ENCODE measurements around the gene NFIL3. TPM values are rescaled to one million over a fixed set of nuclear protein-coding genes. Genes with fewer than 3 reads are reported as not detected.
"Not testable (repeated sequence)": the region's sequence is repeated elsewhere in the genome, so short reads cannot be mapped to it uniquely, and the experiment has no call there.

NFIL3 gene
- total RNA-seq, result 100 to 1,000 TPM in 1 of 4 donors, 10 to 100 TPM in 3; 36.6 to 167 (median 56.3) TPM

DNA sequence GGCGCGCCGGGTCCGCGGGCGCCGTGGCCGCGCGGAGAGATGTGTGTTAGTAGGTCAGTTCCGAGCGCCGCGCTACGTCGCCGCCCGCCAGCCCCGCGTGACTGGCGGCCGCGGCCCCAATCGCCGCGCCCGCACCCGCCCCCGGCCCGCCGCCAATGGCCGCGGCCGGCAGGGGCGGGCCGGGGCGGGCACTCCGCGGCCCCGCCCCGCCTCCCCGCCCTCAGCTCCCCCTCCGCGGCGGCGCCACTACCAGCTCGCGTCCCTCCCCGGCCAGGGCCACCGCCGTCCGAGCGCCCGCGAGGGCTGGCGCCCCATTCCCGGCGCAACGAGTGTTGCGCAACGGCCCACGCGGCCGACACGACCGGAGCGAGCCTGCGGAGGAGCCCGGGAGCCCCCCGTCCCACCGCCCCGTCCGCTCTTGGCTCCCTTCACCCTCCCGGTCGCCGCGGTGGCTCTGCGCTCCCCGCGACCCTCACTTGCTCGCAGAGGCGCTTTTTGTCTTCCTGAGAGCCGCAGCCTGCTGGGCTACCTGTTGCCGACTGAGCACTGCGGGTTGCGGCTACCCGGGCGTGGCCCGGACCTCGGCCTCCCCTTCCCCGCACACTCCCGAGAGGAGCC is at the start of gene NFIL3:
Gene NFIL3, minus strand, starts transcription at position 48 of the 618 bp plus-strand sequence. CDS start 13,098 bp downstream, outside the sequence.
- no peaks in the 10 kb centered on the region for H3K27me3 ChIP-seq
- TF ChIP-seq, protein P1, sequence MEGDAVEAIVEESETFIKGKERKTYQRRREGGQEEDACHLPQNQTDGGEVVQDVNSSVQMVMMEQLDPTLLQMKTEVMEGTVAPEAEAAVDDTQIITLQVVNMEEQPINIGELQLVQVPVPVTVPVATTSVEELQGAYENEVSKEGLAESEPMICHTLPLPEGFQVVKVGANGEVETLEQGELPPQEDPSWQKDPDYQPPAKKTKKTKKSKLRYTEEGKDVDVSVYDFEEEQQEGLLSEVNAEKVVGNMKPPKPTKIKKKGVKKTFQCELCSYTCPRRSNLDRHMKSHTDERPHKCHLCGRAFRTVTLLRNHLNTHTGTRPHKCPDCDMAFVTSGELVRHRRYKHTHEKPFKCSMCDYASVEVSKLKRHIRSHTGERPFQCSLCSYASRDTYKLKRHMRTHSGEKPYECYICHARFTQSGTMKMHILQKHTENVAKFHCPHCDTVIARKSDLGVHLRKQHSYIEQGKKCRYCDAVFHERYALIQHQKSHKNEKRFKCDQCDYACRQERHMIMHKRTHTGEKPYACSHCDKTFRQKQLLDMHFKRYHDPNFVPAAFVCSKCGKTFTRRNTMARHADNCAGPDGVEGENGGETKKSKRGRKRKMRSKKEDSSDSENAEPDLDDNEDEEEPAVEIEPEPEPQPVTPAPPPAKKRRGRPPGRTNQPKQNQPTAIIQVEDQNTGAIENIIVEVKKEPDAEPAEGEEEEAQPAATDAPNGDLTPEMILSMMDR (IDR thresholded peaks at IDR 0.05 in 4 of 5, conservative IDR thresholded peaks at IDR 0.05 in 1 of 5), result no peak
- TF ChIP-seq POLR2A (IDR thresholded peaks at IDR 0.05), result peak; percentile 89 to 91
- in situ Hi-C loops (cut with MboI; ENCODE audit: low sequenced_read_pairs in 4 of 4), result loop anchor here (5.0 to 25.0 kb wide), 5 partner anchors 212 to 379 kb away; no protein-coding TSS in a partner anchor
- intact Hi-C loops (cut with DNase I; ENCODE audit: low total_unique reads), result loop anchor here (1.0 to 10.0 kb wide), 10 partner anchors 63 to 1819 kb away; partner anchors contain the start of genes AUH, CARD19 and GADD45G
- DNase-seq (peak; percentile 79 to 84), ATAC-seq (peak; percentile 50)
- H3K36me3 ChIP-seq, result no peaks in the 10 kb centered on the region
- peak within 1 kb of the TSS; percentile 87 to 96 (median 92) for H3K4me3 ChIP-seq
- H3K4me1 ChIP-seq, result peaks cover 0 to 22% of the 10 kb centered on the region in 2 donors
- peak within 1 kb of the TSS; percentile 98 to 100 (median 100) for H3K27ac ChIP-seq
- no peaks in the 10 kb centered on the region for H3K9me3 ChIP-seq

GRCh38 chr9:91471524-91471923 is 47.9 kb upstream of the NFIL3 start:
- DNase-seq; H3K27me3 ChIP-seq; ATAC-seq; in situ Hi-C loops (cut with MboI; ENCODE audit: low sequenced_read_pairs in 4 of 4); H3K4me3 ChIP-seq; H3K27ac ChIP-seq; H3K4me1 ChIP-seq; H3K36me3 ChIP-seq; intact Hi-C loops (cut with DNase I; ENCODE audit: low total_unique reads); H3K9me3 ChIP-seq: not testable (repeated sequence)

DNA sequence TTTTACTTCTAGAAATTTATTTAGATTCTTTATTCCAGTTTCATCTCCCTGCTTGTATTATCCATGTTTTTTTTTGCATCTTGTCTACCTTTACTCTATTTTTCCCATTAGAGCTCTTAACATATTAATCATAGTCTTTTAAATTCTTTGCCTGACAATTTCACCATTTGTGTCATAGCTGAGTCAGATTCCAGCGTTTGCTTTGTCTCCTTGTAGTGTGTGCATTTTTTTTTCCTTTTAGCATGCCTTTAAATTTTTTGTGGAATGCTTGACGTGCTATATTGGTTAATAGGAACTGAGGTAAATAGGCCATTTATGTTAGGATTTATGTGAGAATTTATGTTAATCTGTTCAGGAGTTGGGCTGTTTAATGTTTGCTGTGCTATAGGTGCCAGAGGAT is 41.8 kb upstream of the NFIL3 start:
- no peaks in the 10 kb centered on the region for H3K27me3 ChIP-seq
- H3K36me3 ChIP-seq, result no peaks in the 10 kb centered on the region
- no peak overlapping the region for H3K4me3 ChIP-seq
- DNase-seq (no peak), ATAC-seq (no peak)
- H3K27ac ChIP-seq, result no peak overlapping the region
- no peaks in the 10 kb centered on the region for H3K4me1 ChIP-seq
- no peaks in the 10 kb centered on the region for H3K9me3 ChIP-seq
- in situ Hi-C loops (cut with MboI; ENCODE audit: low sequenced_read_pairs in 4 of 4), result no loop called here
- TF ChIP-seq, protein P1 (IDR thresholded peaks at IDR 0.05 in 4 of 5, conservative IDR thresholded peaks at IDR 0.05 in 1 of 5), result no peak
- TF ChIP-seq POLR2A (IDR thresholded peaks at IDR 0.05), result no peak
- intact Hi-C loops (cut with DNase I; ENCODE audit: low total_unique reads), result no loop called here

- TF ChIP-seq POLR2A (IDR thresholded peaks at IDR 0.05), result no peak
- TF ChIP-seq, protein P1 (IDR thresholded peaks at IDR 0.05 in 4 of 5, conservative IDR thresholded peaks at IDR 0.05 in 1 of 5), result no peak
- no peak overlapping the region for H3K27ac ChIP-seq
- H3K9me3 ChIP-seq, result no peaks in the 10 kb centered on the region
- ATAC-seq (no peak), DNase-seq (no peak)
- in situ Hi-C loops (cut with MboI; ENCODE audit: low sequenced_read_pairs in 4 of 4), result no loop called here
- intact Hi-C loops (cut with DNase I; ENCODE audit: low total_unique reads), result no loop called here
- H3K4me3 ChIP-seq, result no peak overlapping the region
- no peaks in the 10 kb centered on the region for H3K36me3 ChIP-seq
- no peaks in the 10 kb centered on the region for H3K27me3 ChIP-seq
- H3K4me1 ChIP-seq, result no peaks in the 10 kb centered on the region
These were observed 35.3 kb upstream of the NFIL3 start for GRCh38 chr9:91458906-91459305.

GRCh38 chr9:91452844-91453243 is 29.2 kb upstream of the NFIL3 start:
- Histone ChIP-seq H3K9me3 (no peaks in the 10 kb centered on the region), H3K4me1 (no peaks in the 10 kb centered on the region), H3K36me3 (no peaks in the 10 kb centered on the region), H3K27me3 (no peaks in the 10 kb centered on the region), H3K4me3 (no peak overlapping the region), H3K27ac (no peak overlapping the region)
- TF ChIP-seq, protein P1 (IDR thresholded peaks at IDR 0.05 in 4 of 5, conservative IDR thresholded peaks at IDR 0.05 in 1 of 5), result no peak
- TF ChIP-seq POLR2A (IDR thresholded peaks at IDR 0.05), result no peak
- ATAC-seq (no peak), DNase-seq (no peak)
- intact Hi-C loops (cut with DNase I; ENCODE audit: low total_unique reads) (no loop called here), in situ Hi-C loops (cut with MboI; ENCODE audit: low sequenced_read_pairs in 4 of 4) (no loop called here)
